B cell (primary cell): ENCODE results near the gene TRABD2A. TPM values are rescaled to one million over a fixed set of nuclear protein-coding genes. Genes with fewer than 3 reads are reported as not detected.
A peak's percentile ranks its signal among the peaks of the same experiment; 100 is the strongest.

Experiments
- ATAC-seq: fragments of 200-7000 bp; cut with Tn5 transposase; one replicate; pipeline ENCODE4 v1.10.0; 2021; ENCODE audit warnings: low read depth, mild to moderate bottlenecking, moderate number of reproducible peaks, moderate library complexity
- CTCF ChIA-PET: fragments of 350-600 bp; sonication (Branson Sonifier 250); formaldehyde crosslinking; loops from one replicate; lab custom pipeline; 2021; ENCODE audit warnings: antibody characterized with exemption, inconsistent platforms; lab: Charles Lee
- POLR2A ChIA-PET: fragments of 350-600 bp; sonication (Branson Sonifier 250); formaldehyde crosslinking; loops from one replicate; lab custom pipeline; 2021; ENCODE audit warnings: antibody characterized with exemption; lab: Charles Lee
- DNase-seq: peaks from one replicate; pipeline ENCODE4 v3.0.0; 2013
- H2AFZ ChIP-seq: 2 replicates; pipeline ENCODE4 v1.6.1; 2012; ENCODE audit warnings: mild to moderate bottlenecking, low read depth, low read length; ENCODE audit not compliant: insufficient read depth, poor library complexity, severe bottlenecking
- H3K27ac ChIP-seq, 2 donors: 1 replicate in 1 of 2; 2 replicates in 1 of 2; pipeline ENCODE4 v1.5.1; 2012 to 2013; ENCODE audit warnings: low read length in 2 of 2, mild to moderate bottlenecking in 2 of 2, moderate library complexity in 1 of 2
- H3K27me3 ChIP-seq, 4 experiments: fragments of 200-600 bp in 1 of 4; sonication (generic) in 1 of 4; replicated peaks in 1 of 4; 1 replicate in 2 of 4; 2 replicates in 2 of 4; pipeline versions ENCODE4 v1.6.1 to v1.7.0; 2013 to 2016; ENCODE audit warnings: low read length in 3 of 4, mild to moderate bottlenecking in 2 of 4, mixed read lengths in 1 of 4, moderate library complexity in 1 of 4; ENCODE audit not compliant: insufficient read depth in 4 of 4, control insufficient read depth in 3 of 4; ENCODE audit errors: control extremely low read depth in 1 of 4
- H3K36me3 ChIP-seq, 2 experiments: replicated peaks in 1 of 2; 1 replicate in 1 of 2; 2 replicates in 1 of 2; pipeline versions ENCODE4 v1.6.1 to v1.7.1; 2013; ENCODE audit warnings: low read length in 1 of 2; ENCODE audit not compliant: insufficient read depth in 2 of 2, control insufficient read depth in 1 of 2; ENCODE audit errors: control extremely low read depth in 1 of 2, extremely low read depth in 1 of 2
- H3K4me1 ChIP-seq, 2 donors: fragments of 200-600 bp in 1 of 2; sonication (generic) in 1 of 2; 1 replicate in 1 of 2; 2 replicates in 1 of 2; pipeline versions ENCODE4 v1.5.1 to v1.6.1; 2013 to 2017; ENCODE audit warnings: low read length in 2 of 2; ENCODE audit not compliant: control insufficient read depth in 2 of 2, insufficient read depth in 2 of 2
- H3K4me2 ChIP-seq: replicated peaks from 2 replicates; pipeline ENCODE3; 2012; ENCODE audit warnings: mild to moderate bottlenecking, low read depth, low read length; ENCODE audit not compliant: poor library complexity, severe bottlenecking
- H3K4me3 ChIP-seq, 5 experiments: fragments of 200-600 bp in 1 of 5; sonication (generic) in 1 of 5; 1 replicate in 3 of 5; 2 replicates in 2 of 5; pipeline versions ENCODE4 v1.5.1 to v1.7.0; 2011 to 2016; ENCODE audit warnings: low read length in 4 of 5, mild to moderate bottlenecking in 4 of 5, low read depth in 2 of 5, control low read depth in 1 of 5, moderate library complexity in 1 of 5; ENCODE audit not compliant: insufficient read depth in 1 of 5; ENCODE audit errors: control extremely low read depth in 1 of 5, extremely low read depth in 1 of 5
- H3K79me2 ChIP-seq: fragments of 200-600 bp; sonication (generic); one replicate; pipeline ENCODE4 v1.6.0; 2016; ENCODE audit warnings: low read length; ENCODE audit not compliant: control insufficient read depth, insufficient read depth
- H3K9ac ChIP-seq: fragments of 200-600 bp; sonication (generic); 2 replicates; pipeline ENCODE4 v1.6.1; 2017; ENCODE audit warnings: mild to moderate bottlenecking, low read length, moderate library complexity
- H3K9me3 ChIP-seq, 3 donors: one replicate each; pipeline versions ENCODE4 v1.6.1 to v1.7.1; 2013; ENCODE audit warnings: low read length in 2 of 3; ENCODE audit not compliant: control insufficient read depth in 2 of 3, insufficient read depth in 1 of 3; ENCODE audit errors: control extremely low read depth in 1 of 3
- H4K20me1 ChIP-seq: 2 replicates; pipeline ENCODE4 v1.6.0; 2012; ENCODE audit warnings: mild to moderate bottlenecking, low read length; ENCODE audit not compliant: insufficient read depth, control insufficient read depth, poor library complexity, severe bottlenecking
- H3K27ac Mint-ChIP-seq: one replicate; pipeline ENCODE4 v1.8.0; 2021; ENCODE audit warnings: mixed read lengths
- H3K27me3 Mint-ChIP-seq: one replicate; pipeline ENCODE4 v1.8.0; 2021; ENCODE audit warnings: mixed read lengths
- H3K4me1 Mint-ChIP-seq: one replicate; pipeline ENCODE4 v1.8.0; 2021; ENCODE audit warnings: mixed read lengths
- H3K4me3 Mint-ChIP-seq: one replicate; pipeline ENCODE4 v1.8.0; 2021; ENCODE audit warnings: mixed read lengths
- H3K9me3 Mint-ChIP-seq: one replicate; pipeline ENCODE4 v1.8.0; 2022; ENCODE audit warnings: mixed read lengths; ENCODE audit not compliant: insufficient read depth
- EZH2 ChIP-seq: IDR thresholded peaks from 2 replicates; pipeline ENCODE4 v1.6.1; 2012; ENCODE audit warnings: borderline replicate concordance, low read depth, mild to moderate bottlenecking, moderate library complexity, low read length; ENCODE audit not compliant: insufficient read depth, poor library complexity, severe bottlenecking
- WGBS: methylation state at CpG from one replicate; pipeline ENCODE4 v1.1.5; 2013; ENCODE audit warnings: missing lambda C conversion rate; ENCODE audit not compliant: insufficient coverage; 5-methylcytosine and 5-hydroxymethylcytosine counted together
- intact Hi-C: fragments of 100-400 bp; cut with micrococcal nuclease; formaldehyde crosslinking; loops from one replicate; pipeline ENCODE4 v1.10.0; 2022
- polyA plus RNA-seq: library from polyadenylated mRNA; depleted of rRNA; stranded (reverse); fragments of >200 nt; gene quantifications from 2 replicates; pipeline ENCODE4 v1.2.3, GENCODE V29; 2012
- total RNA-seq, 2 donors: library from RNA; stranded (reverse); fragments of 120-200 nt in 1 of 2; gene quantifications; 1 replicate in 1 of 2; 2 replicates in 1 of 2; pipeline versions ENCODE4 v1.2.3 to v1.2.4, GENCODE V29; 2013 to 2022
- TF ChIP-seq, protein P1 (sequence below): fragments of 200-600 bp; IDR thresholded peaks from one replicate; pipeline ENCODE4 v1.8.0; 2022; ENCODE audit warnings: antibody characterized with exemption, mild to moderate bottlenecking

TRABD2A gene
- total and polyA plus RNA-seq, 2 donors (not counting 1 experiment from before 2014, with no cell fraction given), result 10.1 to 11.3 TPM

GRCh38 chr2:84919885-84920580 is 39.1 kb upstream of the TRABD2A start:
- intact Hi-C loops, result loop anchor here (1.0 kb wide), 2 partner anchors 7 to 14 kb away; no protein-coding TSS in a partner anchor
- Histone ChIP-seq H3K27me3 (no peaks in the 10 kb centered on the region), H3K79me2 (peaks cover 11% of the 10 kb centered on the region), H3K9ac (peak overlapping the region; percentile 54), H3K4me2 (peak overlapping the region; percentile 75), H4K20me1 (no peaks in the 10 kb centered on the region), H3K9me3 (peaks cover 0 to 6% (median 0%) of the 10 kb centered on the region in 3 donors), H2AFZ (peak overlapping the region; percentile 55), H3K36me3 (no peaks in the 10 kb centered on the region), H3K4me1 (peaks cover 51 to 60% of the 10 kb centered on the region in 2 donors), H3K27ac (peak overlapping the region; percentile 89 to 90), H3K4me3 (peak overlapping the region in 4 of 5 experiments; percentile 8 to 55 (median 24))
- DNase-seq (peak; percentile 52), ATAC-seq (peak; percentile 52)
- POLR2A ChIA-PET, result interaction anchor here (0.6 to 6.8 kb wide), 12 partner anchors 14 to 41 kb away, joined by 3 to 129 read pairs (median 5); partner anchors contain the start of genes TMSB10 and TRABD2A
- Mint-ChIP-seq H3K4me3 (peak overlapping the region; percentile 64), H3K4me1 (peaks cover 56% of the 10 kb centered on the region), H3K27ac (peak overlapping the region; percentile 84), H3K27me3 (no peaks in the 10 kb centered on the region), H3K9me3 (peaks cover 2% of the 10 kb centered on the region)
- TF ChIP-seq, protein P1, sequence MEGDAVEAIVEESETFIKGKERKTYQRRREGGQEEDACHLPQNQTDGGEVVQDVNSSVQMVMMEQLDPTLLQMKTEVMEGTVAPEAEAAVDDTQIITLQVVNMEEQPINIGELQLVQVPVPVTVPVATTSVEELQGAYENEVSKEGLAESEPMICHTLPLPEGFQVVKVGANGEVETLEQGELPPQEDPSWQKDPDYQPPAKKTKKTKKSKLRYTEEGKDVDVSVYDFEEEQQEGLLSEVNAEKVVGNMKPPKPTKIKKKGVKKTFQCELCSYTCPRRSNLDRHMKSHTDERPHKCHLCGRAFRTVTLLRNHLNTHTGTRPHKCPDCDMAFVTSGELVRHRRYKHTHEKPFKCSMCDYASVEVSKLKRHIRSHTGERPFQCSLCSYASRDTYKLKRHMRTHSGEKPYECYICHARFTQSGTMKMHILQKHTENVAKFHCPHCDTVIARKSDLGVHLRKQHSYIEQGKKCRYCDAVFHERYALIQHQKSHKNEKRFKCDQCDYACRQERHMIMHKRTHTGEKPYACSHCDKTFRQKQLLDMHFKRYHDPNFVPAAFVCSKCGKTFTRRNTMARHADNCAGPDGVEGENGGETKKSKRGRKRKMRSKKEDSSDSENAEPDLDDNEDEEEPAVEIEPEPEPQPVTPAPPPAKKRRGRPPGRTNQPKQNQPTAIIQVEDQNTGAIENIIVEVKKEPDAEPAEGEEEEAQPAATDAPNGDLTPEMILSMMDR, result no peak
- TF ChIP-seq EZH2, result no peak
- CTCF ChIA-PET, result interaction anchor here (0.5 to 11.3 kb wide), 12 partner anchors 9 to 422 kb away, joined by 3 to 316 read pairs (median 5); partner anchors contain the start of genes TMSB10 and TRABD2A
- 20% methylated on average over 4 of the region's 7 CpGs for WGBS
